Mucosa of rectum (tissue), 2 donors: ENCODE measurements around the gene FBXW2.

Source experiments
- H3K27ac ChIP-seq, 2 donors: one replicate each; pipeline ENCODE4 v1.7.0; 2013; ENCODE audit warnings: inconsistent platforms in 2 of 2, low read depth in 2 of 2, low read length in 2 of 2
- H3K27me3 ChIP-seq, 2 donors: one replicate each; pipeline ENCODE4 v1.7.0; 2013; ENCODE audit warnings: low read length in 2 of 2; ENCODE audit not compliant: control insufficient read depth in 2 of 2, insufficient read depth in 2 of 2
- H3K36me3 ChIP-seq, 2 donors: one replicate each; pipeline ENCODE4 v1.7.0; 2013; ENCODE audit warnings: low read length in 2 of 2; ENCODE audit not compliant: control insufficient read depth in 2 of 2, insufficient read depth in 2 of 2
- H3K4me1 ChIP-seq, 2 donors: one replicate each; pipeline ENCODE4 v1.7.0; 2013; ENCODE audit warnings: low read length in 2 of 2, mild to moderate bottlenecking in 1 of 2; ENCODE audit not compliant: control insufficient read depth in 2 of 2, insufficient read depth in 2 of 2
- H3K4me3 ChIP-seq, 2 donors: one replicate each; pipeline ENCODE4 v1.7.0; 2013; ENCODE audit warnings: low read length in 2 of 2
- H3K9ac ChIP-seq, 2 donors: one replicate each; pipeline ENCODE4 v1.7.0; 2013; ENCODE audit warnings: low read length in 2 of 2, low read depth in 1 of 2, mild to moderate bottlenecking in 1 of 2
- H3K9me3 ChIP-seq, 2 donors: one replicate each; pipeline ENCODE4 v1.7.0; 2013; ENCODE audit warnings: low read length in 2 of 2; ENCODE audit not compliant: control insufficient read depth in 2 of 2
- donor health status: healthy.
- donor health status: Normal muscosa, but diverticular disease.

Gene FBXW2

GRCh38 chr9:120792898-120793765 lies at the start of gene FBXW2:
Gene FBXW2 (minus strand): TSS chr9:120793416. CDS start chr9:120788258, 5,158 bp downstream.
- Histone ChIP-seq H3K4me1 (peaks cover 16 to 24% of the 10 kb centered on the region in 2 donors), H3K9ac (peak within 1 kb of the TSS; percentile 94 to 95)

GRCh38 chr9:120841930-120842684 lies 48.9 kb upstream of the FBXW2 start:
- Histone ChIP-seq H3K9me3 (no peaks in the 10 kb centered on the region), H3K36me3 (peaks cover 0 to 5% of the 10 kb centered on the region in 2 donors), H3K27me3 (no peaks in the 10 kb centered on the region), H3K4me1 (peaks cover 2 to 13% of the 10 kb centered on the region in 2 donors), H3K9ac (peak overlapping the region; percentile 74 to 97), H3K27ac (peak overlapping the region; percentile 89 to 94), H3K4me3 (peak overlapping the region; percentile 70 to 98)

More at GRCh38 chr9:120792898-120793765, at the start of gene FBXW2:
- Histone ChIP-seq H3K4me3 (peak within 1 kb of the TSS; percentile 94 to 97), H3K27ac (peak within 1 kb of the TSS; percentile 87 to 89), H3K27me3 (no peaks in the 10 kb centered on the region), H3K36me3 (peaks cover 2 to 6% of the 10 kb centered on the region in 2 donors), H3K9me3 (no peaks in the 10 kb centered on the region)

- H3K27me3 ChIP-seq: no peaks in the 10 kb centered on the region
- peaks cover 0 to 7% of the 10 kb centered on the region in 2 donors for H3K36me3 ChIP-seq
- H3K9me3 ChIP-seq: no peaks in the 10 kb centered on the region
- H3K4me1 ChIP-seq: peaks cover 2 to 10% of the 10 kb centered on the region in 2 donors
- H3K9ac ChIP-seq: no peak overlapping the region
- H3K4me3 ChIP-seq: no peak overlapping the region
- H3K27ac ChIP-seq: no peak overlapping the region
These were observed 45.9 kb upstream of the FBXW2 start for GRCh38 chr9:120839146-120839545.

- Histone ChIP-seq H3K9me3 (no peaks in the 10 kb centered on the region), H3K9ac (no peak overlapping the region), H3K27me3 (no peaks in the 10 kb centered on the region), H3K4me3 (no peak overlapping the region), H3K36me3 (peaks cover 6 to 7% of the 10 kb centered on the region in 2 donors), H3K4me1 (peaks cover 0 to 6% of the 10 kb centered on the region in 2 donors), H3K27ac (no peak overlapping the region)
These were observed 44.7 kb upstream of the FBXW2 start for GRCh38 chr9:120837921-120838320.

GRCh38 chr9:120833325-120833724 lies 40.1 kb upstream of the FBXW2 start:
- no peaks in the 10 kb centered on the region for H3K4me1 ChIP-seq
- peaks cover 15 to 38% of the 10 kb centered on the region in 2 donors for H3K36me3 ChIP-seq
- no peaks in the 10 kb centered on the region for H3K27me3 ChIP-seq
- no peak overlapping the region for H3K9ac ChIP-seq
- H3K27ac ChIP-seq: no peak overlapping the region
- H3K4me3 ChIP-seq: no peak overlapping the region
- no peaks in the 10 kb centered on the region for H3K9me3 ChIP-seq

GRCh38 chr9:120832807-120833206 lies 39.6 kb upstream of the FBXW2 start:
- H3K9me3 ChIP-seq: no peaks in the 10 kb centered on the region
- no peak overlapping the region for H3K4me3 ChIP-seq
- H3K36me3 ChIP-seq: peaks cover 15 to 38% of the 10 kb centered on the region in 2 donors
- no peak overlapping the region for H3K27ac ChIP-seq
- no peaks in the 10 kb centered on the region for H3K27me3 ChIP-seq
- no peak overlapping the region for H3K9ac ChIP-seq
- no peaks in the 10 kb centered on the region for H3K4me1 ChIP-seq

GRCh38 chr9:120830865-120831264 lies 37.6 kb upstream of the FBXW2 start:
- Histone ChIP-seq H3K27ac (no peak overlapping the region), H3K9ac (no peak overlapping the region), H3K27me3 (no peaks in the 10 kb centered on the region), H3K36me3 (peaks cover 21 to 38% of the 10 kb centered on the region in 2 donors), H3K4me3 (no peak overlapping the region), H3K4me1 (no peaks in the 10 kb centered on the region), H3K9me3 (no peaks in the 10 kb centered on the region)

- no peak overlapping the region for H3K4me3 ChIP-seq
- no peaks in the 10 kb centered on the region for H3K27me3 ChIP-seq
- no peak overlapping the region for H3K27ac ChIP-seq
- no peaks in the 10 kb centered on the region for H3K4me1 ChIP-seq
- H3K9me3 ChIP-seq: no peaks in the 10 kb centered on the region
- H3K36me3 ChIP-seq: peaks cover 21 to 38% of the 10 kb centered on the region in 2 donors
- H3K9ac ChIP-seq: no peak overlapping the region
These were observed 36.9 kb upstream of the FBXW2 start for GRCh38 chr9:120830151-120830550.

- H3K4me3 ChIP-seq: no peak overlapping the region
- no peak overlapping the region for H3K27ac ChIP-seq
- no peaks in the 10 kb centered on the region for H3K4me1 ChIP-seq
- no peak overlapping the region for H3K9ac ChIP-seq
- no peaks in the 10 kb centered on the region for H3K27me3 ChIP-seq
- no peaks in the 10 kb centered on the region for H3K9me3 ChIP-seq
- peaks cover 21 to 38% of the 10 kb centered on the region in 2 donors for H3K36me3 ChIP-seq
These were observed 36.4 kb upstream of the FBXW2 start for GRCh38 chr9:120829650-120830049.

GRCh38 chr9:120820095-120820494 lies 26.9 kb upstream of the FBXW2 start:
- Histone ChIP-seq H3K4me3 (no peak overlapping the region), H3K27me3 (no peaks in the 10 kb centered on the region), H3K4me1 (no peaks in the 10 kb centered on the region), H3K36me3 (peaks cover 43 to 46% of the 10 kb centered on the region in 2 donors), H3K27ac (no peak overlapping the region), H3K9me3 (no peaks in the 10 kb centered on the region), H3K9ac (no peak overlapping the region)
